Measurements from ENCODE around the gene CCDC92.

DNA sequence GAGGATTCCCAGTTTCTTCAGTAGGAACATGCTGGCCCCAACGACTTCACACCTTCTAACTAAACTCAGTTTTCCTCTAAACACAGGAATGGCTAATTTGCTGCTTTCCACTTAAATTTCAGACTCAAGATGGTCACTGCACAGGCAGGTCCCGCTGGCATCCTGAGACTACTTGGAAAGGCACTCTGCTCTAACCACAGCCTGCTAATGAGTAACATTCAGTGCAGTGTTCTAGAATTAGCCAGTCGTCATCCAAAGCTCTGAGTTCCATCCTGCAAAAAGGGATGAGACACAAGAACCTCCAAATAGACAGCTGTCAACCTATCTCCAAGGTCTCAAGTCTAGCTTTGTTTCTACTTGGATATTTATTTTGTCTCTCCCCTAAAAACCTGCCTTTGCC lies 6.0 kb downstream of the CCDC92 start:
- TF ChIP-seq EZH2 (IDR thresholded peaks at IDR 0.05; ENCODE audit: borderline replicate concordance, low read depth, low read length, severe bottlenecking) (no peak), FOS (IDR thresholded peaks at IDR 0.05; ENCODE audit: borderline replicate concordance, insufficient read depth, low read length) (no peak), CTCF (IDR thresholded peaks at IDR 0.05; ENCODE audit: extremely low read depth in 1 of 2, insufficient read depth in 1 of 2, low read depth in 1 of 2, low read length in 2 of 2) (no peak), GATA2 (IDR thresholded peaks at IDR 0.05; ENCODE audit: insufficient read depth, insufficient read length, low read depth, low read length) (no peak), POLR2AphosphoS5 (IDR thresholded peaks at IDR 0.05; ENCODE audit: insufficient read depth, low read depth, low read length) (no peak), POLR2A (IDR thresholded peaks at IDR 0.05; ENCODE audit: low read depth, low read length) (no peak)
